K562 (cell line): ENCODE results near the gene WDR27. TPM values are rescaled to one million over a fixed set of nuclear protein-coding genes. Genes with fewer than 3 reads are reported as not detected.

Experiments
- ATF4 ChIP-seq: fragments of 450-650 bp; formaldehyde crosslinking; IDR thresholded peaks from 2 replicates; pipeline ENCODE4 v1.4.0; 2022; ENCODE audit warnings: mild to moderate bottlenecking, moderate library complexity
- BDP1 ChIP-seq: IDR thresholded peaks from 3 replicates; pipeline ENCODE4 v1.6.1; 2011; ENCODE audit not compliant: insufficient read length, insufficient read depth
- BMI1 ChIP-seq: fragments of 150-350 bp; IDR thresholded peaks from 2 replicates; pipeline ENCODE4 v1.6.1; 2014; ENCODE audit warnings: low read length
- HDGF ChIP-seq: fragments of 450-650 bp; IDR thresholded peaks from 2 replicates; pipeline ENCODE4 v1.6.1; 2016
- HLTF ChIP-seq: fragments of 450-650 bp; IDR thresholded peaks from 2 replicates; pipeline ENCODE4 v1.6.1; 2016
- HMGN3 ChIP-seq: IDR thresholded peaks from 2 replicates; pipeline ENCODE4 v1.6.1; 2011; ENCODE audit warnings: borderline replicate concordance, low read depth, mild to moderate bottlenecking, mixed read lengths, low read length; ENCODE audit not compliant: insufficient read length; ENCODE audit errors: extremely low read depth
- KAT8 ChIP-seq: fragments of 450-650 bp; IDR thresholded peaks from 2 replicates; pipeline ENCODE4 v1.6.1; 2016; ENCODE audit warnings: low read depth, mild to moderate bottlenecking
- NCOA2 ChIP-seq, 2 experiments: fragments of 450-650 bp; IDR thresholded peaks; 2 replicates each; pipeline ENCODE4 v1.6.1; 2018; ENCODE audit warnings: mild to moderate bottlenecking in 2 of 2, moderate library complexity in 1 of 2; ENCODE audit not compliant: partially characterized antibody in 2 of 2
- NCOA4 ChIP-seq: fragments of 450-650 bp; IDR thresholded peaks from 2 replicates; pipeline ENCODE4 v1.6.1; 2018; ENCODE audit warnings: mild to moderate bottlenecking; ENCODE audit not compliant: partially characterized antibody
- NFXL1 ChIP-seq: fragments of 450-650 bp; formaldehyde crosslinking; IDR thresholded peaks from 2 replicates; pipeline ENCODE4 v1.4.0; 2021; ENCODE audit warnings: mild to moderate bottlenecking
- OTX1 ChIP-seq: fragments of 450-650 bp; formaldehyde crosslinking; IDR thresholded peaks from 2 replicates; pipeline ENCODE4 v1.4.0; 2022; ENCODE audit warnings: mild to moderate bottlenecking
- PHF8 ChIP-seq: fragments of 200-600 bp; sonication (generic); IDR thresholded peaks from 2 replicates; pipeline ENCODE4 v1.6.1; 2012; ENCODE audit warnings: mixed run types, mild to moderate bottlenecking, inconsistent platforms, low read length, moderate library complexity, borderline replicate concordance
- PYGO2 ChIP-seq: fragments of 450-650 bp; IDR thresholded peaks from 2 replicates; pipeline ENCODE4 v1.6.1; 2016; ENCODE audit warnings: mild to moderate bottlenecking, missing genetic modification characterization, moderate library complexity, missing compliant biosample characterization
- RBM34 ChIP-seq: fragments of 200-400 bp; formaldehyde crosslinking; IDR thresholded peaks from 2 replicates; pipeline ENCODE4 v1.6.1; 2018; ENCODE audit warnings: low read length, borderline replicate concordance; ENCODE audit not compliant: insufficient read depth
- RNF219 ChIP-seq: fragments of 250-450 bp; sonication (Bioruptor Pico); IDR thresholded peaks from 2 replicates; pipeline ENCODE4 v1.5.0; 2022; ENCODE audit warnings: mild to moderate bottlenecking
- TAF15 ChIP-seq: fragments of 200-400 bp; formaldehyde crosslinking; IDR thresholded peaks from 2 replicates; pipeline ENCODE4 v1.6.1; 2017; ENCODE audit warnings: mild to moderate bottlenecking, low read depth, low read length, moderate library complexity
- TFAM ChIP-seq: fragments of 250-450 bp; sonication (Bioruptor Pico); conservative IDR thresholded peaks from 2 replicates; pipeline ENCODE4 v1.5.0; 2021; ENCODE audit warnings: mild to moderate bottlenecking, moderate library complexity
- THRAP3 ChIP-seq: fragments of 450-650 bp; IDR thresholded peaks from 2 replicates; pipeline ENCODE4 v1.6.1; 2016; ENCODE audit warnings: mild to moderate bottlenecking, inconsistent platforms, borderline replicate concordance
- U2AF2 ChIP-seq: fragments of 200-400 bp; formaldehyde crosslinking; optimal IDR thresholded peaks from 2 replicates; pipeline ENCODE3; 2017; ENCODE audit warnings: low read depth, mild to moderate bottlenecking, low read length
- ZC3H11A ChIP-seq: IDR thresholded peaks from 2 replicates; pipeline ENCODE4 v1.6.1; 2012; ENCODE audit warnings: low read depth, low read length, improper control_type of control experiment
- ZNF212 ChIP-seq: fragments of 450-650 bp; formaldehyde crosslinking; IDR thresholded peaks from 2 replicates; pipeline ENCODE4 v1.4.0; 2020; ENCODE audit warnings: mild to moderate bottlenecking
- ZNF384 ChIP-seq: IDR thresholded peaks from 2 replicates; pipeline ENCODE4 v1.6.1; 2012; ENCODE audit warnings: low read depth, low read length, improper control_type of control experiment
- ZNF655 ChIP-seq: fragments of 250-450 bp; sonication (Bioruptor Pico); IDR thresholded peaks from 2 replicates; pipeline ENCODE4 v1.5.0; 2021
- ZNF766 ChIP-seq: fragments of 200-800 bp; sonication (Bioruptor generic); conservative IDR thresholded peaks from 2 replicates; pipeline ENCODE4 v1.6.1; 2016; ENCODE audit warnings: missing genetic modification characterization, missing compliant biosample characterization
- ZSCAN32 ChIP-seq: fragments of 450-650 bp; formaldehyde crosslinking; IDR thresholded peaks from 2 replicates; pipeline ENCODE4 v1.4.0; 2020; ENCODE audit warnings: mild to moderate bottlenecking, moderate library complexity
- polyA plus RNA-seq, 8 experiments: library from polyadenylated mRNA; depleted of rRNA in 4 of 8; stranded (reverse) in 5 of 8; unstranded in 3 of 8; fragments of >200 nt; fragmentation: Nextera tagmentation in 2 of 8; fragmentation: Illumina TruSeq in 1 of 8; extraction: Ambion mirVana in 2 of 8; extraction: Trizol in 1 of 8; gene quantifications; 2 replicates each; pipeline versions ENCODE4 v1.2.1 to v1.2.3, GENCODE V29; 2011 to 2014; ENCODE audit warnings: inconsistent platforms in 1 of 8, missing spikeins in 1 of 8
- total RNA-seq, 7 experiments: library from RNA; depleted of rRNA in 6 of 7; stranded (reverse); fragments of >200 nt in 6 of 7; fragmentation: Illumina TruSeq in 2 of 7; extraction: Trizol in 2 of 7; gene quantifications; 2 replicates each; pipeline versions ENCODE4 v1.2.1 to v1.2.3, GENCODE V29; 2011 to 2021; ENCODE audit warnings: low replicate concordance in 1 of 7
- TF ChIP-seq, protein P1 (sequence below): sonication (generic); formaldehyde crosslinking; IDR thresholded peaks from 2 replicates; pipeline ENCODE4 v1.8.1; 2022; ENCODE audit warnings: missing genetic modification reagents

WDR27 gene
- total and polyA plus RNA-seq, 9 of the 15 experiments (the other 6 are each of a cell fraction or from before 2014, with no cell fraction given), result 4.3 to 77.2 (median 22.7) TPM

DNA sequence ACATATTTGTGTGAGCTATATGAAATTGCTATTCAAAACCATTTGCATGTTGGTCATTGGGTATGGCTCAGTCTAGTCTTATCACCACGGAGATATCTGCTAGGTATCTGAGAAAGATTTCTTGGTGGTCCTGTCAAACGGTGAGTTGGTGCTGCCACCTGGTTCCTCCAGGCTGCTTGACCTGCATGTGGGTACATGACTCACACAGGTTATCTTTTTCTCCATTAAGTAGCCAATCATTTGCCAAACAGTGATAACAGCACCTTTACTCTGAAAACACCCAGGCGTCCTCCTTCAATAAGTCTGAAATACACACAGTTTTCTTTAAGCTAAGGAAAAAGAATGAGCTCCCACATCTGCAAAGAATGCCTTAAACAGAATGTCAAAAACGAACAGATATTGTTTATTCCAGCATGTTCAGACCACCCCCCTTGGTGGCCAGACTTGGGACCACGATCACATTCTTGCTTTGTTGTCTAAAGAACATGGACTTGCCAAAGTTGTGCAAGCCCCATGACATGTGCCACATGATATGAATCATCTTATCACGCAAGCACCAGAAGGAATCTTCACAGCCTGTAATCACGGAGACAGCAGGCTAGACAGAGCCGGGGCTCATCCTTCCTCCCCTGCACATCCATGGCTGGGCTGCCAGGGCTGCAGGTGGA is 247.5 kb downstream of the WDR27 start (continued):
- TF ChIP-seq RNF219, result no peak
- no peak for TF ChIP-seq ZNF655
- TF ChIP-seq OTX1 (CRISPR knock-in tag), result no peak
- no peak for TF ChIP-seq ZC3H11A
- TF ChIP-seq BMI1, result no peak
- no peak for TF ChIP-seq RBM34
- TF ChIP-seq ZSCAN32 (CRISPR knock-in tag), result no peak
- no peak for TF ChIP-seq PYGO2 (tag)
- no peak for TF ChIP-seq HMGN3
- no peak for TF ChIP-seq NCOA4
- TF ChIP-seq KAT8, result no peak
- no peak for TF ChIP-seq NCOA2 (IDR thresholded peaks at IDR 0.05; ENCODE audit: partially characterized antibody in 2 of 2)
- TF ChIP-seq HLTF, result no peak
- no peak for TF ChIP-seq ZNF212 (CRISPR knock-in tag)
- TF ChIP-seq TFAM (CRISPR knock-in tag), result no peak
- TF ChIP-seq NFXL1 (CRISPR knock-in tag), result no peak
- TF ChIP-seq U2AF2, result no peak
- TF ChIP-seq HDGF, result no peak
- TF ChIP-seq ZNF766 (CRISPR knock-in tag), result peak; percentile 54; the same call in 1 of the 2 replicates
- no peak for TF ChIP-seq TAF15
- TF ChIP-seq ATF4 (CRISPR knock-in tag), result no peak
- TF ChIP-seq THRAP3, result no peak
- TF ChIP-seq PHF8, result no peak
- no peak for TF ChIP-seq BDP1
- TF ChIP-seq, protein P1, sequence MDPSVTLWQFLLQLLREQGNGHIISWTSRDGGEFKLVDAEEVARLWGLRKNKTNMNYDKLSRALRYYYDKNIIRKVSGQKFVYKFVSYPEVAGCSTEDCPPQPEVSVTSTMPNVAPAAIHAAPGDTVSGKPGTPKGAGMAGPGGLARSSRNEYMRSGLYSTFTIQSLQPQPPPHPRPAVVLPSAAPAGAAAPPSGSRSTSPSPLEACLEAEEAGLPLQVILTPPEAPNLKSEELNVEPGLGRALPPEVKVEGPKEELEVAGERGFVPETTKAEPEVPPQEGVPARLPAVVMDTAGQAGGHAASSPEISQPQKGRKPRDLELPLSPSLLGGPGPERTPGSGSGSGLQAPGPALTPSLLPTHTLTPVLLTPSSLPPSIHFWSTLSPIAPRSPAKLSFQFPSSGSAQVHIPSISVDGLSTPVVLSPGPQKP, result no peak
- TF ChIP-seq ZNF384, result no peak
